ENCODE data around the gene KIF1B. TPM values are rescaled to one million over a fixed set of nuclear protein-coding genes. Genes with fewer than 3 reads are reported as not detected.
A peak's percentile ranks its signal among the peaks of the same experiment; 100 is the strongest.

KIF1B gene
- total RNA-seq, 2 experiments from 2014 or later: 7.1 to 8.9 TPM

GRCh38 chr1:10170239-10170574 lies 40.2 kb upstream of the KIF1B start:
- no peaks in the 10 kb centered on the region for H3K27me3 Mint-ChIP-seq
- H3K4me1 Mint-ChIP-seq (ENCODE audit: low read depth): peaks cover 48% of the 10 kb centered on the region
- DNase-seq: peak; percentile 55
- H3K9me3 Mint-ChIP-seq: no peaks in the 10 kb centered on the region
- peaks cover 39% of the 10 kb centered on the region for H3K36me3 Mint-ChIP-seq (ENCODE audit: low read depth)
- TF ChIP-seq CTCF (IDR thresholded peaks at IDR 0.05): no peak
- ChIA-PET CTCF (interaction anchor here (1.9 to 3.5 kb wide), 2 partner anchors 17 to 40 kb away, joined by 7 to 19 read pairs; partner anchors contain the start of gene KIF1B), POLR2A (interaction anchor here (1.3 kb wide), 1 partner anchor 40 kb away, joined by 6 read pairs; the partner anchor contains the start of gene KIF1B)
- intact Hi-C loops (cut with micrococcal nuclease): loop anchor here (2.0 kb wide), 1 partner anchor 17 kb away; no protein-coding TSS in a partner anchor
- peak overlapping the region; percentile 23 for H3K4me3 Mint-ChIP-seq
- peak; percentile 86 for ATAC-seq
- H3K27ac Mint-ChIP-seq: peak overlapping the region; percentile 98

GRCh38 chr1:10171105-10171767 lies 39.1 kb upstream of the KIF1B start:
- TF ChIP-seq CTCF (IDR thresholded peaks at IDR 0.05): no peak
- Mint-ChIP-seq H3K27ac (peak overlapping the region; percentile 98), H3K4me1 (ENCODE audit: low read depth) (peaks cover 48% of the 10 kb centered on the region), H3K36me3 (ENCODE audit: low read depth) (peaks cover 45% of the 10 kb centered on the region), H3K9me3 (peaks cover 4% of the 10 kb centered on the region), H3K4me3 (no peak overlapping the region), H3K27me3 (no peaks in the 10 kb centered on the region)
- ChIA-PET CTCF (interaction anchor here (1.9 to 3.5 kb wide), 2 partner anchors 18 to 39 kb away, joined by 7 to 19 read pairs; partner anchors contain the start of gene KIF1B), POLR2A (interaction anchor here (0.9 to 1.3 kb wide), 2 partner anchors 16 to 39 kb away, joined by 3 to 6 read pairs; partner anchors contain the start of gene KIF1B)
- ATAC-seq: no peak
- DNase-seq: no peak
- intact Hi-C loops (cut with micrococcal nuclease): loop anchor here (2.0 kb wide), 1 partner anchor 16 kb away; no protein-coding TSS in a partner anchor

GRCh38 chr1:10171995-10172669 lies 38.2 kb upstream of the KIF1B start:
- ATAC-seq: no peak
- peaks cover 48% of the 10 kb centered on the region for H3K36me3 Mint-ChIP-seq (ENCODE audit: low read depth)
- ChIA-PET CTCF (interaction anchor here (3.5 kb wide), 1 partner anchor 38 kb away, joined by 19 read pairs; the partner anchor contains the start of gene KIF1B), POLR2A (interaction anchor here (0.9 kb wide), 1 partner anchor 15 kb away, joined by 3 read pairs; no protein-coding TSS in a partner anchor)
- DNase-seq: no peak
- H3K4me1 Mint-ChIP-seq (ENCODE audit: low read depth): peaks cover 48% of the 10 kb centered on the region
- no peak overlapping the region for H3K4me3 Mint-ChIP-seq
- no peaks in the 10 kb centered on the region for H3K27me3 Mint-ChIP-seq
- no peak for TF ChIP-seq CTCF (IDR thresholded peaks at IDR 0.05)
- intact Hi-C loops (cut with micrococcal nuclease): loop anchor here (2.0 kb wide), 1 partner anchor 15 kb away; no protein-coding TSS in a partner anchor
- peaks cover 4% of the 10 kb centered on the region for H3K9me3 Mint-ChIP-seq
- peak overlapping the region; percentile 70 for H3K27ac Mint-ChIP-seq

- CTCF ChIA-PET: no interaction called here
- TF ChIP-seq CTCF (IDR thresholded peaks at IDR 0.05): no peak
- POLR2A ChIA-PET: no interaction called here
- Mint-ChIP-seq H3K9me3 (peaks cover 4% of the 10 kb centered on the region), H3K36me3 (ENCODE audit: low read depth) (peaks cover 41% of the 10 kb centered on the region), H3K4me1 (ENCODE audit: low read depth) (peaks cover 42% of the 10 kb centered on the region), H3K27me3 (no peaks in the 10 kb centered on the region), H3K4me3 (no peak overlapping the region), H3K27ac (peak overlapping the region; percentile 73)
- no peak for ATAC-seq
- peak; percentile 40 for DNase-seq
- intact Hi-C loops (cut with micrococcal nuclease): no loop called here
Measured at GRCh38 chr1:10173582-10173981, 36.8 kb upstream of the KIF1B start.
